Measurements from ENCODE around the gene B4GALT1. TPM values are rescaled to one million over a fixed set of nuclear protein-coding genes. Genes with fewer than 3 reads are reported as not detected.

Gene B4GALT1
- total RNA-seq, 4 donors from 2014 or later = 88.3 to 119 (median 103) TPM

DNA sequence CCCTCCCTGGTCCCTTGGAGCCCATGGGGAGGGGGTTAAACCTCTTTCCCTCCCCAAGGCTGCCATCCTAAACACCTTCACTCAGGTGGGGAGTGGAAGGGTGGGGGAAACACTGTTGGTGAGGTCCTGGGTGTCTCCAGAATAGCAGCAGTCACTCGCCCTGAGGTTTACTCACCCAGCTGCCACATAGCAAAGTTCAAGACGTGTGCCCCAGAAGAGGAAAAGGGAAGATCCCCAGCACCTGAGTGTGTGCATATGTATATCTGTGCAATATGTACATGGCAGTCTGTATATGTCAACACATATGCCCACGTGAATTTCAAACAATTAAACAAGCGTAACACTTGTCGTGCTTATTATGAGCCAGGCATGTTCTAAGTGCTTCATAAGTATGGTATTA lies 59.4 kb downstream of the B4GALT1 start:
- Histone ChIP-seq H3K27ac (peak overlapping the region; percentile 61 to 81 (median 62)), H3K36me3 (peaks cover 7 to 12% of the 10 kb centered on the region in 2 donors), H3K9me3 (no peaks in the 10 kb centered on the region), H3K27me3 (no peaks in the 10 kb centered on the region), H3K4me3 (replicated peaks in 1 of 3) (no peak overlapping the region), H3K4me1 (peaks cover 31 to 43% of the 10 kb centered on the region in 2 donors)
- 65 to 69% methylated on average over 5 of the region's 5 CpGs for WGBS, 2 donors
- no peak for DNase-seq
- no peak for TF ChIP-seq CTCF (IDR thresholded peaks at IDR 0.05)
- no peak for TF ChIP-seq POLR2A (IDR thresholded peaks at IDR 0.05)
- intact Hi-C loops (cut with DNase I) = no loop called here

DNA sequence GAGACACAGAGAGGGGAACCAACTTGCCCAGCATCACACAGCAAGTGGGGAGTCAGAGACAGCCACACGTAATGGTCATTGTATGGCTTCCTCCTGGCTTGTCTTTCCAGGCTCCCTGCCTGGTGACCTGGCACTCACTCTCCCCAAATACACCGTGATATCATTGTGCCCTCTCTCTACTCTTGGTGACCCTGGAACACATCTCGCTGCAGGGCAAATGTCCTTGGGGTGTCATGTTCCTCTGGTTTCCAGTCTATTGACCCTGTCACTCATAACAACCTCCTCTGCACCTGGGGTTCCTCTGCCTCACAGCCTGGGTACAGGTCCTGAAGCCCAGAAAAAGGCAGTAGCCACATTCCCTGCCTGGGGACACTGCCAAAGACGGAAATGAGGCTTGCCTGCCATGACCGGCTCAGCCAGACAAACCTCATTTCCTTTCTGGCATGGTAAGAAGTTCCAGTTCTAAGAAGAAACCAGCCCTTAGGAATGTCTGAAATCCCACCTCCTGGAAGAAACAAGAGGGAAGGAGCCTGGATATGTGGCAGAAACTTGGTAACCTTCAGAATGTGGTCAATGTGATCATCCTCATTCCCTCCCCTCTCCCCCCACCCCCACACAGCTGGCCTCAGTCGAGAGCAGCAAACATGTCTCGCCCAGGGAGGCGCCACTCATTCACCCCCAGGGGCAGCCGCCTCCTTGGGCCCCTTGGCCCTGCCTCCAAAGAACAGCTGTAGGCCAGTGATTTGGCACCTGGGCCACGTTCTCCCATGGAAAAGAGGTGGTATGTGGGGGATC lies 60.1 kb downstream of the B4GALT1 start:
- Histone ChIP-seq H3K4me3 (replicated peaks in 1 of 3) (no peak overlapping the region), H3K27me3 (no peaks in the 10 kb centered on the region), H3K9me3 (no peaks in the 10 kb centered on the region), H3K27ac (peak overlapping the region; percentile 61 to 81 (median 62)), H3K4me1 (peaks cover 34 to 49% of the 10 kb centered on the region in 2 donors), H3K36me3 (peaks cover 4 to 6% of the 10 kb centered on the region in 2 donors)
- no peak for TF ChIP-seq POLR2A (IDR thresholded peaks at IDR 0.05)
- TF ChIP-seq CTCF (IDR thresholded peaks at IDR 0.05) = no peak
- intact Hi-C loops (cut with DNase I) = no loop called here
- 55 to 61% methylated on average over 7 to 10 of the region's 10 CpGs for WGBS, 2 donors
- DNase-seq = peak in 1 of 2 donors; percentile 51

GRCh38 chr9:33106372-33106771 lies 60.8 kb downstream of the B4GALT1 start:
- peaks cover 0 to 1% of the 10 kb centered on the region in 2 donors for H3K36me3 ChIP-seq
- TF ChIP-seq POLR2A (IDR thresholded peaks at IDR 0.05) = no peak
- TF ChIP-seq CTCF (IDR thresholded peaks at IDR 0.05) = no peak
- peaks cover 39 to 56% of the 10 kb centered on the region in 2 donors for H3K4me1 ChIP-seq
- intact Hi-C loops (cut with DNase I) = no loop called here
- no peaks in the 10 kb centered on the region for H3K9me3 ChIP-seq
- no peak overlapping the region for H3K4me3 ChIP-seq (replicated peaks in 1 of 3)
- DNase-seq = no peak
- 65 to 72% methylated on average over 4 of the region's 4 CpGs for WGBS, 2 donors
- peak overlapping the region in 2 of 3 donors; percentile 61 to 81 for H3K27ac ChIP-seq
- H3K27me3 ChIP-seq = no peaks in the 10 kb centered on the region

- Histone ChIP-seq H3K4me1 (peaks cover 43 to 60% of the 10 kb centered on the region in 2 donors), H3K9me3 (no peaks in the 10 kb centered on the region), H3K4me3 (replicated peaks in 1 of 3) (no peak overlapping the region), H3K27me3 (no peaks in the 10 kb centered on the region), H3K36me3 (no peaks in the 10 kb centered on the region), H3K27ac (peak overlapping the region in 2 of 3 donors; percentile 61 to 81)
- 79 to 88% methylated on average over 1 of the region's 1 CpG for WGBS, 2 donors
- DNase-seq = no peak
- intact Hi-C loops (cut with DNase I) = no loop called here
- TF ChIP-seq POLR2A (IDR thresholded peaks at IDR 0.05) (no peak), CTCF (IDR thresholded peaks at IDR 0.05) (no peak)
Observed at GRCh38 chr9:33105959-33106358, 61.2 kb downstream of the B4GALT1 start.

GRCh38 chr9:33105504-33105903 lies 61.6 kb downstream of the B4GALT1 start:
- Histone ChIP-seq H3K27ac (no peak overlapping the region), H3K27me3 (no peaks in the 10 kb centered on the region), H3K36me3 (no peaks in the 10 kb centered on the region), H3K4me1 (peaks cover 44 to 60% of the 10 kb centered on the region in 2 donors), H3K9me3 (no peaks in the 10 kb centered on the region), H3K4me3 (replicated peaks in 1 of 3) (no peak overlapping the region)
- no peak for DNase-seq
- WGBS, 2 donors = 87 to 88% methylated on average over 5 of the region's 5 CpGs
- TF ChIP-seq POLR2A (IDR thresholded peaks at IDR 0.05) (no peak), CTCF (IDR thresholded peaks at IDR 0.05) (no peak)
- intact Hi-C loops (cut with DNase I) = no loop called here

Data from thyroid gland (tissue), 4 donors.